K562 (cell line): Measurements from ENCODE around the gene VAT1L. TPM values are rescaled to one million over a fixed set of nuclear protein-coding genes. Genes with fewer than 3 reads are reported as not detected.

Experiments used
- ATAC-seq: fragments of 200-7000 bp; cut with Tn5 transposase; 3 replicates; pipeline ENCODE4 v1.9.1; 2020; ENCODE audit warnings: moderate library complexity
- BruUV-seq: library from RNA; stranded (reverse); fragments of 400-500 nt; replicated peaks from 2 replicates; lab custom pipeline; 2021; lab: Mats Ljungman, UMichigan
- CTCF ChIA-PET: fragments of 300-600 bp; formaldehyde crosslinking; extraction: SDS; loops from one replicate; lab custom pipeline; 2021; ENCODE audit warnings: low intra/inter-chr PET ratio; lab: Yijun Ruan, JAX
- POLR2A ChIA-PET: fragments of 300-600, 350-650 bp; sonication (Branson Sonifier 250); formaldehyde crosslinking; extraction: SDS; loops from one replicate; lab custom pipeline; 2021; ENCODE audit warnings: antibody characterized with exemption, inconsistent platforms; lab: Yijun Ruan, JAX
- DNase-seq, 4 experiments: peaks; one replicate each; pipeline versions ENCODE4 v3.0.0 to v3.0.0-alpha.2; 2011 to 2018; ENCODE audit warnings: low spot score in 3 of 4, mixed read lengths in 3 of 4; ENCODE audit errors: extremely low read depth in 1 of 4
- FAIRE-seq: peaks from 2 replicates; lab custom pipeline; 2011; peaks lifted over from hg19 to GRCh38; lab: Jason Lieb, UNC
- H2AFZ ChIP-seq: 2 replicates; pipeline ENCODE4 v1.6.0; 2011; ENCODE audit warnings: low read depth, low read length, control low read depth, inconsistent platforms
- H3K27ac ChIP-seq: fragments of 200-600 bp; 3 replicates; pipeline ENCODE4 v1.8.0; 2011; ENCODE audit warnings: low read depth, mild to moderate bottlenecking, control low read depth, inconsistent platforms, low read length, moderate library complexity, mixed read lengths; ENCODE audit errors: extremely low read depth
- H3K27me3 ChIP-seq, 2 experiments: fragments of 300-600 bp in 1 of 2; 2 replicates in 1 of 2; 3 replicates in 1 of 2; pipeline versions ENCODE4 v1.6.0 to v1.8.0; 2011; ENCODE audit warnings: inconsistent platforms in 2 of 2, low read length in 2 of 2, mild to moderate bottlenecking in 1 of 2, mixed read lengths in 1 of 2, moderate library complexity in 1 of 2; ENCODE audit not compliant: control insufficient read depth in 2 of 2, insufficient read depth in 2 of 2
- H3K36me3 ChIP-seq: fragments of 300-600 bp; 3 replicates; pipeline ENCODE4 v1.8.0; 2011; ENCODE audit warnings: mild to moderate bottlenecking, low read length, inconsistent platforms; ENCODE audit not compliant: control insufficient read depth, insufficient read depth
- H3K4me1 ChIP-seq, 2 experiments: fragments of 200-600 bp in 1 of 2; replicated peaks in 1 of 2; 2 replicates in 1 of 2; 3 replicates in 1 of 2; pipeline versions ENCODE4 v1.5.1 to v1.8.0; 2011; ENCODE audit warnings: inconsistent platforms in 2 of 2, low read length in 2 of 2, mild to moderate bottlenecking in 1 of 2, mixed read lengths in 1 of 2, moderate library complexity in 1 of 2; ENCODE audit not compliant: control insufficient read depth in 2 of 2, insufficient read depth in 2 of 2
- H3K4me2 ChIP-seq: 2 replicates; pipeline ENCODE4 v1.6.1; 2011; ENCODE audit warnings: low read length, control low read depth, inconsistent platforms, mixed read lengths; ENCODE audit not compliant: insufficient read depth
- H3K4me3 ChIP-seq: fragments of 200-600 bp; sonication (generic), shearing (Covaris generic); 2 replicates; pipeline ENCODE4 v1.5.1; 2016; ENCODE audit warnings: control low read depth, inconsistent platforms
- H3K79me2 ChIP-seq: fragments of 200-600 bp; 3 replicates; pipeline ENCODE4 v1.8.0; 2011; ENCODE audit warnings: low read length, inconsistent platforms; ENCODE audit not compliant: control insufficient read depth, insufficient read depth
- H3K9ac ChIP-seq, 2 experiments: 2 replicates each; pipeline versions ENCODE4 v1.6.0 to v1.6.1; 2011; ENCODE audit warnings: low read depth in 2 of 2, low read length in 2 of 2, control low read depth in 1 of 2, inconsistent platforms in 1 of 2, mild to moderate bottlenecking in 1 of 2, mixed read lengths in 1 of 2; ENCODE audit not compliant: insufficient read depth in 1 of 2
- H3K9me1 ChIP-seq: one replicate; pipeline ENCODE4 v1.6.0; 2011; ENCODE audit warnings: inconsistent platforms, mild to moderate bottlenecking, low read length, moderate library complexity; ENCODE audit not compliant: control insufficient read depth, insufficient read depth
- H3K9me3 ChIP-seq: replicated peaks from 2 replicates; pipeline ENCODE4 v1.5.1; 2011; ENCODE audit warnings: low read depth, low read length, inconsistent platforms; ENCODE audit not compliant: control insufficient read depth, insufficient read depth
- H4K20me1 ChIP-seq: replicated peaks from 2 replicates; pipeline ENCODE4 v1.6.1; 2011; ENCODE audit warnings: low read length, inconsistent platforms, mixed read lengths; ENCODE audit not compliant: control insufficient read depth, insufficient read depth
- CSDE1 ChIP-seq, 2 experiments: fragments of 450-650 bp; IDR thresholded peaks; 2 replicates each; pipeline ENCODE4 v1.6.1; 2016; ENCODE audit warnings: mild to moderate bottlenecking in 1 of 2
- CXXC5 ChIP-seq: fragments of 250-450 bp; sonication (Bioruptor Pico); IDR thresholded peaks from 2 replicates; pipeline ENCODE4 v1.8.0; 2022; ENCODE audit warnings: inconsistent platforms, mild to moderate bottlenecking, moderate library complexity
- HCFC1 ChIP-seq: IDR thresholded peaks from 2 replicates; pipeline ENCODE4 v1.6.1; 2012; ENCODE audit warnings: low read depth, low read length, improper control_type of control experiment
- MCM7 ChIP-seq, 2 experiments: fragments of 450-650 bp; IDR thresholded peaks; 2 replicates each; pipeline ENCODE4 v1.6.1; 2016 to 2018
- SAFB ChIP-seq: fragments of 200-400 bp; formaldehyde crosslinking; IDR thresholded peaks from 2 replicates; pipeline ENCODE4 v1.6.1; 2017; ENCODE audit warnings: low read depth, low read length, borderline replicate concordance
- TFE3 ChIP-seq: fragments of 450-650 bp; formaldehyde crosslinking; IDR thresholded peaks from 2 replicates; pipeline ENCODE4 v1.4.0; 2020; ENCODE audit warnings: mild to moderate bottlenecking, mixed read lengths
- ZNF668 ChIP-seq: fragments of 250-450 bp; sonication (Bioruptor Pico); IDR thresholded peaks from 2 replicates; pipeline ENCODE4 v1.8.0; 2022; ENCODE audit warnings: mild to moderate bottlenecking, inconsistent platforms
- WGBS: fragments of 100-300 bp; shearing (Covaris generic); methylation state at CpG from one replicate; pipeline ENCODE4 v1.1.6; 2016; ENCODE audit warnings: low coverage, mixed read lengths; ENCODE audit not compliant: insufficient coverage; ENCODE audit errors: missing lambda C conversion rate; 5-methylcytosine and 5-hydroxymethylcytosine counted together
- in situ Hi-C: fragments of 300-500 bp; cut with MboI; formaldehyde crosslinking; loops from 4 replicates; pipeline ENCODE4 v1.15.0; 2018; ENCODE audit warnings: inconsistent platforms, mixed read lengths
- intact Hi-C: fragments of 100-400 bp; cut with micrococcal nuclease; formaldehyde crosslinking; loops from 2 replicates; pipeline ENCODE4 v1.14.2; 2022
- polyA plus RNA-seq, 8 experiments: library from polyadenylated mRNA; depleted of rRNA in 4 of 8; stranded (reverse) in 5 of 8; unstranded in 3 of 8; fragments of >200 nt; fragmentation: Nextera tagmentation in 2 of 8; fragmentation: Illumina TruSeq in 1 of 8; extraction: Ambion mirVana in 2 of 8; extraction: Trizol in 1 of 8; gene quantifications; 2 replicates each; pipeline versions ENCODE4 v1.2.1 to v1.2.3, GENCODE V29; 2011 to 2014; ENCODE audit warnings: inconsistent platforms in 1 of 8, missing spikeins in 1 of 8
- total RNA-seq, 7 experiments: library from RNA; depleted of rRNA in 6 of 7; stranded (reverse); fragments of >200 nt in 6 of 7; fragmentation: Illumina TruSeq in 2 of 7; extraction: Trizol in 2 of 7; gene quantifications; 2 replicates each; pipeline versions ENCODE4 v1.2.1 to v1.2.3, GENCODE V29; 2011 to 2021; ENCODE audit warnings: low replicate concordance in 1 of 7

The VAT1L gene
- total and polyA plus RNA-seq, 9 of the 15 experiments (the other 6 are each of a cell fraction or from before 2014, with no cell fraction given): 0.01 TPM; not detected in 8

- Histone ChIP-seq H2AFZ (no peak overlapping the region), H3K9me3 (no peaks in the 10 kb centered on the region), H3K9ac (no peak overlapping the region), H3K36me3 (no peaks in the 10 kb centered on the region), H3K79me2 (no peaks in the 10 kb centered on the region), H3K4me3 (no peak overlapping the region), H3K9me1 (no peaks in the 10 kb centered on the region), H3K27ac (no peak overlapping the region), H4K20me1 (no peaks in the 10 kb centered on the region), H3K27me3 (no peaks in the 10 kb centered on the region), H3K4me1 (no peaks in the 10 kb centered on the region), H3K4me2 (no peak overlapping the region)
- intact Hi-C loops (no loop called here), in situ Hi-C loops (no loop called here)
- TF ChIP-seq ZNF668 (CRISPR knock-in tag) (no peak), HCFC1 (no peak), TFE3 (CRISPR knock-in tag) (peak; percentile 14), CXXC5 (no peak), SAFB (no peak), MCM7 (IDR thresholded peaks at IDR 0.05) (no peak), CSDE1 (IDR thresholded peaks at IDR 0.05) (no peak)
- ATAC-seq: no peak
- FAIRE-seq: no peak
- no peak for DNase-seq
- ChIA-PET POLR2A (no interaction called here), CTCF (no interaction called here)
- WGBS: 0% methylated on average over 3 of the region's 3 CpGs
- BruUV-seq: no TSS peak
Measured at GRCh38 chr16:77899416-77899815, 111.1 kb downstream of the VAT1L start.
